Neutrophil (primary cell): ENCODE data around the gene LRRC4C.

Source experiments
- H3K27ac ChIP-seq: fragments of 200-600 bp; sonication (generic); 2 replicates; pipeline ENCODE4 v1.5.1; 2016; ENCODE audit warnings: mild to moderate bottlenecking, moderate library complexity
- H3K27me3 ChIP-seq: fragments of 200-600 bp; sonication (generic); 2 replicates; pipeline ENCODE4 v1.6.0; 2016; ENCODE audit warnings: mild to moderate bottlenecking
- H3K36me3 ChIP-seq: fragments of 200-600 bp; sonication (generic); 2 replicates; pipeline ENCODE4 v1.5.1; 2017
- H3K4me1 ChIP-seq, 2 experiments: fragments of 200-600 bp in 1 of 2; sonication (generic) in 1 of 2; 1 replicate in 1 of 2; 2 replicates in 1 of 2; pipeline versions ENCODE4 v1.5.1 to v1.6.1; 2013 to 2016; ENCODE audit warnings: low read depth in 1 of 2, low read length in 1 of 2, mild to moderate bottlenecking in 1 of 2, moderate library complexity in 1 of 2; ENCODE audit not compliant: control insufficient read depth in 1 of 2, insufficient read depth in 1 of 2
- H3K4me3 ChIP-seq, 2 experiments: fragments of 200-600 bp in 1 of 2; sonication (generic) in 1 of 2; 1 replicate in 1 of 2; 2 replicates in 1 of 2; pipeline ENCODE4 v1.5.1; 2013 to 2016; ENCODE audit warnings: low read depth in 1 of 2, low read length in 1 of 2, mild to moderate bottlenecking in 1 of 2, moderate library complexity in 1 of 2
- H3K9me3 ChIP-seq: fragments of 200-600 bp; sonication (generic); 2 replicates; pipeline ENCODE4 v1.5.1; 2016
- TF ChIP-seq, protein P1 (sequence below): fragments of 200-600 bp; sonication (generic); IDR thresholded peaks from 2 replicates; pipeline ENCODE4 v1.5.1; 2016; ENCODE audit warnings: antibody characterized with exemption

The LRRC4C gene

GRCh38 chr11:40338739-40339138, 1120.7 kb downstream of the LRRC4C start:
- Histone ChIP-seq H3K36me3 (no peaks in the 10 kb centered on the region), H3K9me3 (no peaks in the 10 kb centered on the region)
- TF ChIP-seq, protein P1, sequence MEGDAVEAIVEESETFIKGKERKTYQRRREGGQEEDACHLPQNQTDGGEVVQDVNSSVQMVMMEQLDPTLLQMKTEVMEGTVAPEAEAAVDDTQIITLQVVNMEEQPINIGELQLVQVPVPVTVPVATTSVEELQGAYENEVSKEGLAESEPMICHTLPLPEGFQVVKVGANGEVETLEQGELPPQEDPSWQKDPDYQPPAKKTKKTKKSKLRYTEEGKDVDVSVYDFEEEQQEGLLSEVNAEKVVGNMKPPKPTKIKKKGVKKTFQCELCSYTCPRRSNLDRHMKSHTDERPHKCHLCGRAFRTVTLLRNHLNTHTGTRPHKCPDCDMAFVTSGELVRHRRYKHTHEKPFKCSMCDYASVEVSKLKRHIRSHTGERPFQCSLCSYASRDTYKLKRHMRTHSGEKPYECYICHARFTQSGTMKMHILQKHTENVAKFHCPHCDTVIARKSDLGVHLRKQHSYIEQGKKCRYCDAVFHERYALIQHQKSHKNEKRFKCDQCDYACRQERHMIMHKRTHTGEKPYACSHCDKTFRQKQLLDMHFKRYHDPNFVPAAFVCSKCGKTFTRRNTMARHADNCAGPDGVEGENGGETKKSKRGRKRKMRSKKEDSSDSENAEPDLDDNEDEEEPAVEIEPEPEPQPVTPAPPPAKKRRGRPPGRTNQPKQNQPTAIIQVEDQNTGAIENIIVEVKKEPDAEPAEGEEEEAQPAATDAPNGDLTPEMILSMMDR, result no peak

GRCh38 chr11:40338062-40338461, 1121.4 kb downstream of the LRRC4C start:
- TF ChIP-seq, protein P1, result no peak
- no peaks in the 10 kb centered on the region for H3K9me3 ChIP-seq
- H3K4me1 ChIP-seq, result no peaks in the 10 kb centered on the region
- no peak overlapping the region for H3K27ac ChIP-seq
- no peaks in the 10 kb centered on the region for H3K36me3 ChIP-seq
- H3K4me3 ChIP-seq, result no peak overlapping the region
- H3K27me3 ChIP-seq, result no peaks in the 10 kb centered on the region

More at GRCh38 chr11:40338739-40339138, 1120.7 kb downstream of the LRRC4C start:
- H3K27me3 ChIP-seq, result no peaks in the 10 kb centered on the region
- H3K27ac ChIP-seq, result no peak overlapping the region
- no peak overlapping the region for H3K4me3 ChIP-seq
- no peaks in the 10 kb centered on the region for H3K4me1 ChIP-seq

DNA sequence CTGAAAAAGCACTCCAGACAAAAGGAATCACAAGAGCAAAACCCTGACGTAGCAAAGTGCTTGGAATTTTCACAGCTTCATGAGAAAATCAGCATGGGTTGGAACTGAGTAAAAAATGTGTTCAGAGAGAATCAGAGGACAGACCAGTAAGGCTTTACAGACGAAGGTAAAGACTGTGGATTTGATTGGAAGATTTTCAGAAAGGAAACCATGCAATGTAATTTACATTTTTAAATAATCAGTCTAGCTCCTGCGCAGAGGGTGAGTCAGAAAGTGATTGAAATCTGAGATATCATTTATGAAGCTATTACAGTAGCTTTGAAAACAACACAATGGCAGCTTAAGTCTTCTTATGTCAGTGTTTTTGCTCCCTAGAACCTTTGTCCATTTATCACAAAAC, 1122.3 kb downstream of the LRRC4C start:
- H3K36me3 ChIP-seq, result no peaks in the 10 kb centered on the region
- no peak overlapping the region for H3K4me3 ChIP-seq
- H3K4me1 ChIP-seq, result no peaks in the 10 kb centered on the region
- TF ChIP-seq, protein P1, result no peak
- no peaks in the 10 kb centered on the region for H3K27me3 ChIP-seq
- no peak overlapping the region for H3K27ac ChIP-seq
- H3K9me3 ChIP-seq, result no peaks in the 10 kb centered on the region

DNA sequence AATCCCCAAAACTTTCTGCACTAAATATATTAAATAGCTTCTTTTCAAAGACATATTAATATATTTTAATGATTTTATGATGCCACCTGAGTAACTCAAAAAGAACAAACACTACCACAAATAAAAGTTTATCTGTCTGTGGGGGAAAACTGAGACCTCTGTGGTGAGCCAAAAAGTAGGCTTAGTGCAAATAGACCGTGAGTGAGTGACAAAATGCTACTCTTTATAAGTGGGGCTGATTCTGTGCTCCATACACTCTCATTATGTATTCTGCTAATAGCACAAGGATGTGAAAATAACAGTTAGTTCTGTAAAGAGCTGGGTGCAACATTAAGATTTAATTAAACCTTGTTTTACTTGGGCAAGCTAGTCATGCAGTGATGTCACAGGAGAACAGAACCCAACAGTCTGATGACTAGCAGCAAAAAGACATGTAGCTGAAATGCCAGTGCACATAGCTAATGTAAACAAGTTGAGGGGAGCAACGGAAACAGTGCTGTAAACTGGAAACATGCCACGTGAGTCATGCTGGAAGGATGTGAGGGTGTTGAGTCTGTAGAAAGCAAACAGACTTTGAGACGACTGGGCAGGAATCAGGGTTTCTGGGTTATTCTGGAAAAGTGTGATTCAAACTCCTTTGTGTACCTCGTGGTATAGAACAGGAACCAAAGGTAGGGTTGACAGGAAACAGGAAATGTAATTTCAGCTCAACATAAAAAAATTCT, 1130.4 kb downstream of the LRRC4C start:
- H3K9me3 ChIP-seq, result no peaks in the 10 kb centered on the region
- H3K27me3 ChIP-seq, result no peaks in the 10 kb centered on the region
- H3K27ac ChIP-seq, result no peak overlapping the region
- no peak overlapping the region for H3K4me3 ChIP-seq
- H3K4me1 ChIP-seq, result no peaks in the 10 kb centered on the region
- no peaks in the 10 kb centered on the region for H3K36me3 ChIP-seq
- TF ChIP-seq, protein P1, result no peak

- Histone ChIP-seq H3K4me1 (no peaks in the 10 kb centered on the region), H3K9me3 (no peaks in the 10 kb centered on the region), H3K27ac (no peak overlapping the region), H3K4me3 (no peak overlapping the region), H3K27me3 (no peaks in the 10 kb centered on the region), H3K36me3 (no peaks in the 10 kb centered on the region)
- TF ChIP-seq, protein P1, result no peak
These were observed 1136.2 kb downstream of the LRRC4C start for GRCh38 chr11:40323241-40323640.
